ENCODE results near the gene DAPK1. TPM values are rescaled to one million over a fixed set of nuclear protein-coding genes. Genes with fewer than 3 reads are reported as not detected.

Gene DAPK1
- polyA plus RNA-seq, 1 donor from 2014 or later: 45.0 TPM

- Histone ChIP-seq H3K36me3 (ENCODE audit: insufficient read depth, low read length) (no peaks in the 10 kb centered on the region), H3K9ac (ENCODE audit: low read length) (no peak overlapping the region), H3K79me2 (replicated peaks; ENCODE audit: insufficient read depth, low read length) (peaks cover 9% of the 10 kb centered on the region)
Measured at GRCh38 chr9:87579781-87580541, 82.3 kb downstream of the DAPK1 start.

GRCh38 chr9:87580941-87581438 lies 83.3 kb downstream of the DAPK1 start:
- peaks cover 9% of the 10 kb centered on the region for H3K79me2 ChIP-seq (replicated peaks; ENCODE audit: insufficient read depth, low read length)
- no peaks in the 10 kb centered on the region for H3K27me3 ChIP-seq (ENCODE audit: insufficient read depth, low read depth, low read length)
- no peak overlapping the region for H2AFZ ChIP-seq (ENCODE audit: low read depth, low read length)
- no peak overlapping the region for H3K27ac ChIP-seq (ENCODE audit: low read length)
- H4K20me1 ChIP-seq (ENCODE audit: insufficient read depth): no peaks in the 10 kb centered on the region
- H3K4me2 ChIP-seq (ENCODE audit: low read length): no peak overlapping the region
- TF ChIP-seq POLR2AphosphoS5 (IDR thresholded peaks at IDR 0.05) (no peak), EP300 (conservative IDR thresholded peaks at IDR 0.05; ENCODE audit: poor library complexity, severe bottlenecking) (no peak), REST (IDR thresholded peaks at IDR 0.05; ENCODE audit: borderline replicate concordance) (no peak), EZH2 (IDR thresholded peaks at IDR 0.05; ENCODE audit: borderline replicate concordance, insufficient read depth, low read length, poor library complexity, severe bottlenecking) (no peak), RAD21 (conservative IDR thresholded peaks at IDR 0.05) (no peak), MXI1 (conservative IDR thresholded peaks at IDR 0.05; ENCODE audit: poor library complexity, severe bottlenecking) (no peak), CTCF (IDR thresholded peaks at IDR 0.05; ENCODE audit: poor library complexity, severe bottlenecking) (no peak), SMC3 (conservative IDR thresholded peaks at IDR 0.05; ENCODE audit: poor library complexity) (no peak), TAF1 (IDR thresholded peaks at IDR 0.05; ENCODE audit: low read depth) (no peak)
- H3K9me2 ChIP-seq (ENCODE audit: insufficient read depth, low read length): no peaks in the 10 kb centered on the region
- H3K9me3 ChIP-seq (ENCODE audit: low read length): no peaks in the 10 kb centered on the region
- H3K4me3 ChIP-seq (ENCODE audit: low read length): no peak overlapping the region
- no peaks in the 10 kb centered on the region for H3K36me3 ChIP-seq (ENCODE audit: insufficient read depth, low read length)
- H3K9ac ChIP-seq (ENCODE audit: low read length): no peak overlapping the region
- H3F3A ChIP-seq (ENCODE audit: insufficient read depth, low read length, poor library complexity, severe bottlenecking): no peaks in the 10 kb centered on the region

More at GRCh38 chr9:87579781-87580541, 82.3 kb downstream of the DAPK1 start:
- TF ChIP-seq TAF1 (IDR thresholded peaks at IDR 0.05; ENCODE audit: low read depth) (no peak), MXI1 (conservative IDR thresholded peaks at IDR 0.05; ENCODE audit: poor library complexity, severe bottlenecking) (no peak), CTCF (IDR thresholded peaks at IDR 0.05; ENCODE audit: poor library complexity, severe bottlenecking) (no peak), EP300 (conservative IDR thresholded peaks at IDR 0.05; ENCODE audit: poor library complexity, severe bottlenecking) (no peak), EZH2 (IDR thresholded peaks at IDR 0.05; ENCODE audit: borderline replicate concordance, insufficient read depth, low read length, poor library complexity, severe bottlenecking) (no peak), SMC3 (conservative IDR thresholded peaks at IDR 0.05; ENCODE audit: poor library complexity) (no peak)
- Histone ChIP-seq H3K4me3 (ENCODE audit: low read length) (no peak overlapping the region), H3K27ac (ENCODE audit: low read length) (no peak overlapping the region), H4K20me1 (ENCODE audit: insufficient read depth) (no peaks in the 10 kb centered on the region), H3K27me3 (ENCODE audit: insufficient read depth, low read depth, low read length) (no peaks in the 10 kb centered on the region), H3K9me2 (ENCODE audit: insufficient read depth, low read length) (no peaks in the 10 kb centered on the region), H3K4me2 (ENCODE audit: low read length) (no peak overlapping the region), H3K9me3 (ENCODE audit: low read length) (no peaks in the 10 kb centered on the region), H3F3A (ENCODE audit: insufficient read depth, low read length, poor library complexity, severe bottlenecking) (no peaks in the 10 kb centered on the region), H2AFZ (ENCODE audit: low read depth, low read length) (no peak overlapping the region)
